Left lung (tissue), 10 donors: ENCODE results near the gene COA5. TPM values are rescaled to one million over a fixed set of nuclear protein-coding genes. Genes with fewer than 3 reads are reported as not detected.
"Not testable (repeated sequence)": the region's sequence is repeated elsewhere in the genome, so short reads cannot be mapped to it uniquely, and the experiment has no call there.

Experiments used
- ATAC-seq: fragments of 200-7000 bp; cut with Tn5 transposase; one replicate; pipeline ENCODE4 v1.9.1; 2020; ENCODE audit warnings: moderate library complexity
- DNase-seq, 4 donors: peaks; one replicate each; pipeline ENCODE4 v3.0.0-alpha.2; 2013 to 2020
- H3K27ac ChIP-seq, 2 donors: fragments of 200-600 bp; sonication (generic) in 1 of 2; one replicate each; pipeline versions ENCODE4 v1.5.0 to v1.8.0; 2020 to 2021
- H3K27me3 ChIP-seq, 2 donors: fragments of 200-600 bp; sonication (generic) in 1 of 2; one replicate each; pipeline versions ENCODE4 v1.5.0 to v1.8.0; 2020 to 2021
- H3K36me3 ChIP-seq, 2 donors: fragments of 200-600 bp; sonication (generic) in 1 of 2; one replicate each; pipeline versions ENCODE4 v1.5.0 to v1.8.0; 2020 to 2021
- H3K4me1 ChIP-seq, 2 donors: fragments of 200-600 bp; one replicate each; pipeline ENCODE4 v1.8.0; 2021
- H3K4me3 ChIP-seq, 2 donors: fragments of 200-600 bp; sonication (generic) in 1 of 2; one replicate each; pipeline versions ENCODE4 v1.5.0 to v1.8.0; 2020 to 2021; ENCODE audit warnings: mild to moderate bottlenecking in 1 of 2
- H3K9me3 ChIP-seq, 2 donors: fragments of 200-600 bp; sonication (generic) in 1 of 2; one replicate each; pipeline versions ENCODE4 v1.5.0 to v1.8.0; 2020 to 2021
- intact Hi-C, 2 donors: fragments of 100-400 bp; cut with DNase I; formaldehyde crosslinking; loops; one replicate each; pipeline versions ENCODE4 v1.11.2 to v1.14.2; 2022
- polyA plus RNA-seq, 6 donors: library from polyadenylated mRNA; unstranded; fragments of 120-200 nt; gene quantifications; one replicate each; pipeline ENCODE4 v1.2.1, GENCODE V29; 2013; ENCODE audit not compliant: insufficient read length in 6 of 6
- total RNA-seq, 2 donors: library from RNA; stranded (reverse); fragmentation: NEBNext Ultra II Directional; extraction: Animal tissue kit (Norgen Biotek cat#: 25700); gene quantifications; one replicate each; pipeline ENCODE4 v1.2.1, GENCODE V29; 2021
- TF ChIP-seq, protein P1 (sequence below), 2 donors: fragments of 200-600 bp; sonication (generic) in 1 of 2; IDR thresholded peaks; one replicate each; pipeline versions ENCODE4 v1.5.0 to v1.8.0; 2021; ENCODE audit warnings: antibody characterized with exemption in 2 of 2
- donor health status: DM: no; HTN: yes; CAD: no.
- donor health status: DM: no; HTN: no; CAD: no.

COA5 gene
- total and polyA plus RNA-seq, 8 donors = 24.3 to 80.0 (median 74.8) TPM

DNA sequence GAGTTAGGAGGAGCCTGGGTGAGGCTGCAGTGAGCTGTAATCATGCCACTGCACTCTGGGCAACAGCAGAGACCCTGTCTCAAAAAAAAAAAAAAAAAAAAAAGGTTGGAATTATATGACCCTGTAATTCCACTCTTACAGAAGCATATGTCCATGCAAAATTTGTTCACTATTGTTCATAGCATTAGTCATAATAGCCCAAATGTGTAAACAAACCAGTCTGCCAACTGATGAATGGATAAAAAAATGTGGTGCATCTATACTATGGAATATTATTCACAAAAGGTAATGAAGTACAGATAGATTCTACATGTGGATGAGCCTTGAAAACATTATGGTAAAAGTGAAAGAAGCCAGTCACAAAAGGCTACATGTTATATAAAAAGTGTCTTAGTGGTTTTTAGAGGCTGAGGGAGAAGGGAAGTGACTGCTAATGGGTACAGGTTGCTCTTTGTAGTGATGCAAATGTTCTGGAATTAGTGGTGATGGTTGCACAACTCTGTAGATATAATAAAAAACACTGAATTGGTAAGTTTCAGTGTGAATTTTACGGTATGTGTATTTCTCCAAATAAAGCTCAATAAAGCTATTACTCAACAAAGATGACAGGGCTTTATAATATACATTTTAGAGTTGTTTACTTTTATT lies 9.4 kb downstream of the COA5 start:
- intact Hi-C loops = no loop called here
- peaks cover 0 to 72% of the 10 kb centered on the region in 2 donors for H3K36me3 ChIP-seq
- H3K27ac ChIP-seq = no peak overlapping the region
- DNase-seq (no peak), ATAC-seq (no peak)
- H3K4me1 ChIP-seq = peaks cover 0 to 3% of the 10 kb centered on the region in 2 donors
- TF ChIP-seq, protein P1, sequence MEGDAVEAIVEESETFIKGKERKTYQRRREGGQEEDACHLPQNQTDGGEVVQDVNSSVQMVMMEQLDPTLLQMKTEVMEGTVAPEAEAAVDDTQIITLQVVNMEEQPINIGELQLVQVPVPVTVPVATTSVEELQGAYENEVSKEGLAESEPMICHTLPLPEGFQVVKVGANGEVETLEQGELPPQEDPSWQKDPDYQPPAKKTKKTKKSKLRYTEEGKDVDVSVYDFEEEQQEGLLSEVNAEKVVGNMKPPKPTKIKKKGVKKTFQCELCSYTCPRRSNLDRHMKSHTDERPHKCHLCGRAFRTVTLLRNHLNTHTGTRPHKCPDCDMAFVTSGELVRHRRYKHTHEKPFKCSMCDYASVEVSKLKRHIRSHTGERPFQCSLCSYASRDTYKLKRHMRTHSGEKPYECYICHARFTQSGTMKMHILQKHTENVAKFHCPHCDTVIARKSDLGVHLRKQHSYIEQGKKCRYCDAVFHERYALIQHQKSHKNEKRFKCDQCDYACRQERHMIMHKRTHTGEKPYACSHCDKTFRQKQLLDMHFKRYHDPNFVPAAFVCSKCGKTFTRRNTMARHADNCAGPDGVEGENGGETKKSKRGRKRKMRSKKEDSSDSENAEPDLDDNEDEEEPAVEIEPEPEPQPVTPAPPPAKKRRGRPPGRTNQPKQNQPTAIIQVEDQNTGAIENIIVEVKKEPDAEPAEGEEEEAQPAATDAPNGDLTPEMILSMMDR (IDR thresholded peaks at IDR 0.05) = no peak
- H3K27me3 ChIP-seq = no peaks in the 10 kb centered on the region
- H3K4me3 ChIP-seq = no peak overlapping the region
- no peaks in the 10 kb centered on the region for H3K9me3 ChIP-seq

DNA sequence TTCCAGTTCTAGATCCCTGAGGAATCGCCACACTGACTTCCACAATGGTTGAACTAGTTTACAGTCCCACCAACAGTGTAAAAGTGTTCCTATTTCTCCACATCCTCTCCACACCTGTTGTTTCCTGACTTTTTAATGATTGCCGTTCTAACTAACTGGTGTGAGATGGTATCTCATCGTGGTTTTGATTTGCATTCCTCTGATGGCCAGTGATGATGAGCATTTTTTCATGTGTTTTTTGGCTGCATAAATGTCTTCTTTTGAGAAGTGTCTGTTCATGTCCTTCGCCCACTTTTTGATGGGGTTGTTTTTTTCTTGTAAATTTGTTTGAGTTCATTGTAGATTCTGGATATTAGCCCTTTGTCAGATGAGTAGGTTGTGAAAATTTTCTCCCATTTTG lies 13.6 kb downstream of the COA5 start:
- intact Hi-C loops, ATAC-seq, DNase-seq: not testable (repeated sequence)

GRCh38 chr2:98592565-98592964 lies 15.7 kb downstream of the COA5 start:
- H3K4me1 ChIP-seq = no peaks in the 10 kb centered on the region
- TF ChIP-seq, protein P1 (IDR thresholded peaks at IDR 0.05) = no peak

More for the DNA sequence above, 13.6 kb downstream of the COA5 start:
- H3K36me3 ChIP-seq = peaks cover 0 to 61% of the 10 kb centered on the region in 2 donors
- H3K4me3 ChIP-seq, H3K9me3 ChIP-seq, H3K27me3 ChIP-seq, H3K4me1 ChIP-seq, H3K27ac ChIP-seq: not testable (repeated sequence)

DNA sequence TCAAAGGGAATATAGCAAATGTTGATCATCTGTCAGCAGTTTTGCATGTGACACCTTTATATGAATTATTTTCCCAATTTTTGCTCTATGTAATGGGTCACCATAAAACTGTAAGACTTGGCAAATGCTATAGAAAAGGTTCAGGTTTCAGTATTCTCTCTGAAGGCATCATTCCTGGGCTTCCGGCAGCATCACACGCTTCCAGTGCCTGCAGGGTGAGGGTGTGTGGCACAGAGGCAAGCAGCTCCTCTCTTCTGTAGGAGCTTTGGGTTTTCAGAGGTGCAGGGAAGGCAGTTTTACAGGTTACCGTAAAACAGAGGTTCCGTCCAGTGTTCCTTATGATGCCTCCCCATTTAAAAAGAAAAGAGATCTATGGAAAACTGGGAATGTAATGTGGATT lies 18.8 kb downstream of the COA5 start:
- intact Hi-C loops = no loop called here
- H3K4me1 ChIP-seq = no peaks in the 10 kb centered on the region
- no peak overlapping the region for H3K27ac ChIP-seq
- TF ChIP-seq, protein P1 (IDR thresholded peaks at IDR 0.05) = no peak
- H3K27me3 ChIP-seq = no peaks in the 10 kb centered on the region
- no peak for DNase-seq
- ATAC-seq = no peak
- no peak overlapping the region for H3K4me3 ChIP-seq
- H3K36me3 ChIP-seq = peaks cover 0 to 69% of the 10 kb centered on the region in 2 donors
- H3K9me3 ChIP-seq = no peaks in the 10 kb centered on the region

More at GRCh38 chr2:98592565-98592964, 15.7 kb downstream of the COA5 start:
- DNase-seq = no peak
- H3K27ac ChIP-seq = no peak overlapping the region
- intact Hi-C loops = no loop called here
- no peaks in the 10 kb centered on the region for H3K27me3 ChIP-seq
- no peak overlapping the region for H3K4me3 ChIP-seq
- H3K9me3 ChIP-seq = no peaks in the 10 kb centered on the region
- ATAC-seq = no peak
- peaks cover 0 to 57% of the 10 kb centered on the region in 2 donors for H3K36me3 ChIP-seq

DNA sequence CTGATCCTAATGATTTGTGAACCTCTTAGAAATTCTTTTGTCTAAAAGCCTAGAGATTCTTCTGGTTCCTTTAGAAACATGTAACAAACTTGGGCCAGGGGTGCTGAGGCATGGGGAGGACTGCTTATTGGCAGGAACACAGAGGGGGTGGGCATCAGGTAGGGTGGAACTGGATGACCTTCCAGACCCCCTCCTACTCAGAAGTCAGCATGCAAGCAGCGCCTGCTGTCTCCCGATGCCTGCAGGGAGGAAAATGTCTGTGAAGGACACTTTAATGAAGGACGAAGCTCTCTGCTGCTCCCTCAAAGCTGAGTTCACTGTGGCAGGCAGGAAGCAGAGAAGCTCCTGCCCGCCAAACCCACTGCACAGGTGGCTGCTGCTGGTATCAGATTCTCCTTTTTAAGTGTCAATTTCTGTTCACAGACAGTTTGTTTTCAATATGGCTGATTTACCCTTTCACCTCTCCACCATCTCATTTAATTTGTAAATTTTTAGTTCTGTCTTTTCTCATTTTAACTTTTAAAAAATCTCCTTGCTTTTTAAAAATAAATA lies 19.4 kb downstream of the COA5 start:
- TF ChIP-seq, protein P1 (IDR thresholded peaks at IDR 0.05) = no peak
- no peak overlapping the region for H3K27ac ChIP-seq
- no peaks in the 10 kb centered on the region for H3K4me1 ChIP-seq
- H3K36me3 ChIP-seq = peaks cover 0 to 74% of the 10 kb centered on the region in 2 donors
- DNase-seq (no peak), ATAC-seq (no peak)
- intact Hi-C loops = no loop called here
- H3K27me3 ChIP-seq = no peaks in the 10 kb centered on the region
- no peak overlapping the region for H3K4me3 ChIP-seq
- no peaks in the 10 kb centered on the region for H3K9me3 ChIP-seq
